HL-60/S4 treated with retinoic acid at 250 ng/mL for 4 days and 3 days (cell line): Measurements from ENCODE around the gene NLGN1.
"Not testable (repeated sequence)": the region's sequence is repeated elsewhere in the genome, so short reads cannot be mapped to it uniquely, and the experiment has no call there.

Experiments
- in situ Hi-C: fragments of 300-500 bp; cut with MboI; formaldehyde crosslinking; loops from 2 replicates; pipeline ENCODE4 v1.7.0; 2022; ENCODE audit warnings: low sequenced_read_pairs

Gene NLGN1

GRCh38 chr3:173429076-173429475 is 31.5 kb downstream of the NLGN1 start:
- in situ Hi-C loops = no loop called here

GRCh38 chr3:173429527-173429926 is 32.0 kb downstream of the NLGN1 start:
- in situ Hi-C loops = no loop called here

GRCh38 chr3:173430576-173430975 is 33.0 kb downstream of the NLGN1 start:
- in situ Hi-C loops = no loop called here

- in situ Hi-C loops = no loop called here
Measured at GRCh38 chr3:173439004-173439403, 41.5 kb downstream of the NLGN1 start.

- in situ Hi-C loops = no loop called here
Measured at GRCh38 chr3:173440514-173440913, 43.0 kb downstream of the NLGN1 start.

- in situ Hi-C loops = not testable (repeated sequence)
Measured at GRCh38 chr3:173451561-173451960, 54.0 kb downstream of the NLGN1 start.

GRCh38 chr3:173463250-173463649 is 65.7 kb downstream of the NLGN1 start:
- in situ Hi-C loops = no loop called here

GRCh38 chr3:173465112-173465511 is 67.6 kb downstream of the NLGN1 start:
- in situ Hi-C loops = no loop called here

- in situ Hi-C loops = no loop called here
Measured at GRCh38 chr3:173465898-173466678, 68.5 kb downstream of the NLGN1 start.

GRCh38 chr3:173467501-173467900 is 70.0 kb downstream of the NLGN1 start:
- in situ Hi-C loops = no loop called here

- in situ Hi-C loops = no loop called here
Measured at GRCh38 chr3:173473237-173473636, 75.7 kb downstream of the NLGN1 start.

GRCh38 chr3:173479301-173479700 is 81.8 kb downstream of the NLGN1 start:
- in situ Hi-C loops = no loop called here

- in situ Hi-C loops = no loop called here
Measured at GRCh38 chr3:173501931-173502489, 104.5 kb downstream of the NLGN1 start.

GRCh38 chr3:173502983-173503568 is 105.5 kb downstream of the NLGN1 start:
- in situ Hi-C loops = no loop called here

GRCh38 chr3:173510565-173510964 is 113.0 kb downstream of the NLGN1 start:
- in situ Hi-C loops = no loop called here

- in situ Hi-C loops = no loop called here
Measured at GRCh38 chr3:173513123-173513522, 115.6 kb downstream of the NLGN1 start.

- in situ Hi-C loops = no loop called here
Measured at GRCh38 chr3:173529062-173529711, 131.6 kb downstream of the NLGN1 start.

GRCh38 chr3:173531602-173532001 is 134.1 kb downstream of the NLGN1 start:
- in situ Hi-C loops = no loop called here

- in situ Hi-C loops = no loop called here
Measured at GRCh38 chr3:173538410-173538809, 140.9 kb downstream of the NLGN1 start.

GRCh38 chr3:173545590-173545989 is 148.0 kb downstream of the NLGN1 start:
- in situ Hi-C loops = not testable (repeated sequence)

GRCh38 chr3:173547070-173547469 is 149.5 kb downstream of the NLGN1 start:
- in situ Hi-C loops = no loop called here

- in situ Hi-C loops = no loop called here
Measured at GRCh38 chr3:173548261-173548660, 150.7 kb downstream of the NLGN1 start.
